GM23248 (cell line): ENCODE data around the gene AADACL4.

Experiments
- EZH2 ChIP-seq: fragments of 200-600 bp; sonication (generic); IDR thresholded peaks from 2 replicates; pipeline ENCODE4 v1.6.1; 2018; ENCODE audit warnings: antibody characterized with exemption, mild to moderate bottlenecking; ENCODE audit not compliant: insufficient read depth, poor library complexity, severe bottlenecking
- EZH2phosphoT487 ChIP-seq: fragments of 200-600 bp; sonication (generic); IDR thresholded peaks from 2 replicates; pipeline ENCODE4 v1.6.1; 2018; ENCODE audit warnings: antibody characterized with exemption, moderate library complexity, mild to moderate bottlenecking, low read depth; ENCODE audit not compliant: insufficient read depth

DNA sequence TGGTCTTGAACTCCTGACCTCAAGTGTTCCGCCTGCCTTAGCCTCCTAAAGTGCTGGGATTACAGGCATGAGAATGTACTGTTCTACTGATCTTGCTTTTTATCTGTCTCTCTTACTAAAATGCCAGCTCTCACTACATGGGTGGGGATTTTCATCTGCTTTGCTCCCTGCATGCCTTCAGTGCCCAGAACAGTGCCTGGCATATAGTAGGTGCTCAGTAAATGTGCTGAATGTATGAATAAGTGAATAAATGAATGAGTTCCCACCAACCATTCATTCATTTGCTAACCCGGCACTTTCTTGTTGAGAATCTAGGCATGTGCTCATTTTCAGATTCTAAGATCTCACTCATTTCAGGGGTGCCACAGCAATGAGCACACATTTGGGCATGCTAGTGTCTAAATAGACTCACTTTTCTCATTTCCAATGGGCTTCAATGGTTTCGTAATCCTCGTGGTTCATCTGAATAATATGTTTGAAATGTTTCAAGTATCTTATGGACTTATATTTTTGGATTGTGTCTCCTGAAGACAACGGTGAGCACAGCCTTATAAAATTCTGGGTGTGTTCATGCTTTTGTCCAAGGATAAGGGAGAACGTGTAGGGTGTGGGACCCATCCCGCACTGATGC lies 33.5 kb upstream of the AADACL4 start:
- TF ChIP-seq EZH2phosphoT487 (no peak), EZH2 (no peak)
